CD14-positive monocyte (primary cell): ENCODE data around the gene ARL15. TPM values are rescaled to one million over a fixed set of nuclear protein-coding genes. Genes with fewer than 3 reads are reported as not detected.
A peak's percentile ranks its signal among the peaks of the same experiment; 100 is the strongest.

Experiments used
- DNase-seq, 3 donors: peaks; one replicate each; pipeline ENCODE4 v3.0.0-alpha.2; 2011 to 2022
- H2AFZ ChIP-seq: 2 replicates; pipeline ENCODE4 v1.6.0; 2012; ENCODE audit warnings: mild to moderate bottlenecking, low read depth, low read length, inconsistent platforms; ENCODE audit not compliant: insufficient read depth, poor library complexity, severe bottlenecking
- H3K27ac ChIP-seq, 2 donors: 1 replicate in 1 of 2; 2 replicates in 1 of 2; pipeline ENCODE4 v1.5.1; 2012 to 2013; ENCODE audit warnings: low read length in 2 of 2, control low read depth in 1 of 2, inconsistent platforms in 1 of 2, low read depth in 1 of 2, mild to moderate bottlenecking in 1 of 2
- H3K27me3 ChIP-seq, 2 donors: one replicate each; pipeline versions ENCODE4 v1.6.0 to v1.6.1; 2011 to 2013; ENCODE audit warnings: low read length in 2 of 2; ENCODE audit not compliant: control insufficient read depth in 2 of 2, insufficient read depth in 2 of 2
- H3K36me3 ChIP-seq, 2 donors: replicated peaks in 1 of 2; 1 replicate in 1 of 2; 2 replicates in 1 of 2; pipeline versions ENCODE4 v1.5.1 to v1.6.1; 2012 to 2013; ENCODE audit warnings: low read length in 2 of 2, control low read depth in 1 of 2, inconsistent platforms in 1 of 2, mild to moderate bottlenecking in 1 of 2; ENCODE audit not compliant: insufficient read depth in 2 of 2, control insufficient read depth in 1 of 2
- H3K4me1 ChIP-seq, 2 donors: 1 replicate in 1 of 2; 2 replicates in 1 of 2; pipeline versions ENCODE4 v1.5.1 to v1.6.1; 2012 to 2013; ENCODE audit warnings: low read length in 2 of 2, control low read depth in 1 of 2, inconsistent platforms in 1 of 2, mild to moderate bottlenecking in 1 of 2, moderate library complexity in 1 of 2; ENCODE audit not compliant: insufficient read depth in 2 of 2, control insufficient read depth in 1 of 2
- H3K4me2 ChIP-seq: replicated peaks from 2 replicates; pipeline ENCODE3; 2012; ENCODE audit warnings: low read length, moderate library complexity, mild to moderate bottlenecking; ENCODE audit not compliant: poor library complexity, severe bottlenecking; ENCODE audit errors: extremely low read depth
- H3K4me3 ChIP-seq, 3 experiments: fragments of 200-600 bp in 1 of 3; sonication (generic) in 1 of 3; replicated peaks in 1 of 3; 1 replicate in 2 of 3; 2 replicates in 1 of 3; pipeline ENCODE4 v1.5.1; 2011 to 2013; ENCODE audit warnings: low read length in 3 of 3, mild to moderate bottlenecking in 3 of 3, control low read depth in 2 of 3, low read depth in 2 of 3, inconsistent platforms in 1 of 3, moderate library complexity in 1 of 3
- H3K79me2 ChIP-seq: 2 replicates; pipeline ENCODE4 v1.6.0; 2012; ENCODE audit warnings: mild to moderate bottlenecking, control low read depth, inconsistent platforms, low read length, moderate library complexity; ENCODE audit not compliant: insufficient read depth
- H3K9ac ChIP-seq: 2 replicates; pipeline ENCODE4 v1.6.0; 2017; ENCODE audit warnings: low read length, mild to moderate bottlenecking; ENCODE audit not compliant: insufficient read depth, poor library complexity, severe bottlenecking
- H3K9me3 ChIP-seq, 2 donors: replicated peaks in 1 of 2; 1 replicate in 1 of 2; 2 replicates in 1 of 2; pipeline versions ENCODE4 v1.5.1 to v1.6.1; 2012 to 2013; ENCODE audit warnings: low read length in 2 of 2, control low read depth in 1 of 2; ENCODE audit not compliant: control insufficient read depth in 1 of 2, insufficient read depth in 1 of 2
- H4K20me1 ChIP-seq: 2 replicates; pipeline ENCODE4 v1.6.0; 2012; ENCODE audit warnings: mild to moderate bottlenecking, low read length, control low read depth, moderate library complexity; ENCODE audit not compliant: insufficient read depth
- H3K27ac Mint-ChIP-seq, 7 donors: one replicate each; pipeline ENCODE4 v1.8.0; 2020; ENCODE audit warnings: mild to moderate bottlenecking in 7 of 7, mixed read lengths in 7 of 7, moderate library complexity in 6 of 7, inconsistent platforms in 2 of 7
- H3K27me3 Mint-ChIP-seq, 3 donors: one replicate each; pipeline ENCODE4 v1.8.0; 2021 to 2022; ENCODE audit warnings: low read depth in 3 of 3, mild to moderate bottlenecking in 3 of 3, mixed read lengths in 3 of 3, moderate library complexity in 3 of 3, inconsistent platforms in 1 of 3
- H3K36me3 Mint-ChIP-seq, 2 donors: one replicate each; pipeline ENCODE4 v1.8.0; 2020; ENCODE audit warnings: mixed read lengths in 2 of 2, inconsistent platforms in 1 of 2, mild to moderate bottlenecking in 1 of 2
- H3K4me1 Mint-ChIP-seq: one replicate; pipeline ENCODE4 v1.8.0; 2020; ENCODE audit warnings: mild to moderate bottlenecking, mixed read lengths
- H3K4me3 Mint-ChIP-seq, 2 donors: one replicate each; pipeline ENCODE4 v1.8.0; 2020; ENCODE audit warnings: mild to moderate bottlenecking in 2 of 2, mixed read lengths in 2 of 2, moderate library complexity in 1 of 2
- H3K9me3 Mint-ChIP-seq, 7 donors: one replicate each; pipeline ENCODE4 v1.8.0; 2020 to 2022; ENCODE audit warnings: mixed read lengths in 7 of 7, mild to moderate bottlenecking in 6 of 7, moderate library complexity in 6 of 7, inconsistent platforms in 2 of 7
- WGBS: methylation state at CpG from one replicate; pipeline ENCODE4 v1.1.5; 2013; ENCODE audit warnings: missing lambda C conversion rate; ENCODE audit not compliant: insufficient coverage; 5-methylcytosine and 5-hydroxymethylcytosine counted together
- intact Hi-C, 2 donors: fragments of 100-400 bp; cut with micrococcal nuclease; formaldehyde crosslinking; loops; one replicate each; pipeline versions ENCODE4 v1.15.0 to v1.15.1; 2023
- polyA plus RNA-seq, 3 donors: library from polyadenylated mRNA; depleted of rRNA in 1 of 3; unstranded in 2 of 3; stranded (reverse) in 1 of 3; fragments of 300-500 nt in 2 of 3; fragments of >200 nt in 1 of 3; fragmentation: Illumina TruSeq in 2 of 3; gene quantifications; 1 replicate in 2 of 3; 2 replicates in 1 of 3; pipeline ENCODE4 v1.2.3, GENCODE V29; 2012 to 2021
- TF ChIP-seq, protein P1 (sequence below): fragments of 200-600 bp; IDR thresholded peaks from one replicate; pipeline ENCODE4 v1.8.0; 2022; ENCODE audit warnings: antibody characterized with exemption, mild to moderate bottlenecking

ARL15 gene
- polyA plus RNA-seq, 3 donors = 10.5 to 27.6 (median 18.0) TPM

DNA sequence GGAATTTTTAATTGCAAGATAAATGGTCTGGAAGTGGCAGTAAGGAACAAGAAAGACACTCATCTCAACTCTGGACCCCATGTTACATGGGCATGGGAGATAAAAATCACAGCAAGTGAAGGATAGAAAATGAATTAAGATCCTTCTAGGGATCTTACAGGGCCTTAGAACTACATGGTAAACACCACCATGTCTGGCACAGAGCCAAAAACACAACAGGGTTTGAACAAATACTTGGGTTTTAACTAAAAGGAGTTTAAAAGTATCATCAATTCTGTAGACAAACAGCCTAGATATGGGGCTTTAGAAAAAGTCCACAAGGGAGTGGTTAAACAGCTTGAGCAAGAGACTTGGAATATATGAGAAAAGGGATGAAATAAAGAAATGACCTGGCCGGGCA lies 366.4 kb downstream of the ARL15 start:
- intact Hi-C loops = no loop called here
- Histone ChIP-seq H3K36me3 (no peaks in the 10 kb centered on the region), H3K4me2 (no peak overlapping the region), H3K4me3 (no peak overlapping the region), H3K9me3 (no peaks in the 10 kb centered on the region), H4K20me1 (no peaks in the 10 kb centered on the region), H2AFZ (no peak overlapping the region), H3K9ac (no peak overlapping the region), H3K27ac (no peak overlapping the region), H3K79me2 (no peaks in the 10 kb centered on the region), H3K4me1 (peaks cover 17 to 30% of the 10 kb centered on the region in 2 donors), H3K27me3 (no peaks in the 10 kb centered on the region)
- 100% methylated on average over 1 of the region's 1 CpG for WGBS
- H3K9me3 Mint-ChIP-seq = peaks cover 0 to 4% (median 0%) of the 10 kb centered on the region in 7 donors
- H3K36me3 Mint-ChIP-seq = peaks cover 20 to 22% of the 10 kb centered on the region in 2 donors
- no peak for DNase-seq
- TF ChIP-seq, protein P1, sequence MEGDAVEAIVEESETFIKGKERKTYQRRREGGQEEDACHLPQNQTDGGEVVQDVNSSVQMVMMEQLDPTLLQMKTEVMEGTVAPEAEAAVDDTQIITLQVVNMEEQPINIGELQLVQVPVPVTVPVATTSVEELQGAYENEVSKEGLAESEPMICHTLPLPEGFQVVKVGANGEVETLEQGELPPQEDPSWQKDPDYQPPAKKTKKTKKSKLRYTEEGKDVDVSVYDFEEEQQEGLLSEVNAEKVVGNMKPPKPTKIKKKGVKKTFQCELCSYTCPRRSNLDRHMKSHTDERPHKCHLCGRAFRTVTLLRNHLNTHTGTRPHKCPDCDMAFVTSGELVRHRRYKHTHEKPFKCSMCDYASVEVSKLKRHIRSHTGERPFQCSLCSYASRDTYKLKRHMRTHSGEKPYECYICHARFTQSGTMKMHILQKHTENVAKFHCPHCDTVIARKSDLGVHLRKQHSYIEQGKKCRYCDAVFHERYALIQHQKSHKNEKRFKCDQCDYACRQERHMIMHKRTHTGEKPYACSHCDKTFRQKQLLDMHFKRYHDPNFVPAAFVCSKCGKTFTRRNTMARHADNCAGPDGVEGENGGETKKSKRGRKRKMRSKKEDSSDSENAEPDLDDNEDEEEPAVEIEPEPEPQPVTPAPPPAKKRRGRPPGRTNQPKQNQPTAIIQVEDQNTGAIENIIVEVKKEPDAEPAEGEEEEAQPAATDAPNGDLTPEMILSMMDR = no peak
- H3K27ac Mint-ChIP-seq = no peak overlapping the region
- H3K4me3 Mint-ChIP-seq = no peak overlapping the region
- H3K27me3 Mint-ChIP-seq = peaks cover 0 to 2% (median 0%) of the 10 kb centered on the region in 3 donors
- H3K4me1 Mint-ChIP-seq = peaks cover 36% of the 10 kb centered on the region

DNA sequence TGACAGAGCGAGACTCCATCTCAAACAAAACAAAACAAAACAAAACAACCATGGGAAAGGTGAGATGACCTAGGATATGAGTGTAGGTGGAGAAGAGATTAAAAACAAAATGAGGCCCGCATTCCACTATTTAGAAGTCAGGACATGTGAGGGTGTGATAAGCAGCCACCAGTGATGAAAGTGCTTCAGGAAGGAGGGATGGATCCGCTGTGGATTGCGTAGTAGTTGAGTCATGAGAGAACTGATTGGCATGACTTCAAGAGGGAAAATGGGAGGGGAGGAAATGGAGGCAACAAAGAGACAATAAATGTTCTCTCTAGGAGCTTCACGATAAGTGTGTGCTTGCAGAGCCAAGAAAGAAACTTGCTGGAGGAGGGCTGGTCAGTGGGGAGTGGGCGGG lies 367.6 kb downstream of the ARL15 start:
- TF ChIP-seq, protein P1 = no peak
- peak in 2 of 3 donors; percentile 5 to 36 for DNase-seq
- Histone ChIP-seq H3K4me2 (no peak overlapping the region), H3K4me1 (peaks cover 17 to 30% of the 10 kb centered on the region in 2 donors), H2AFZ (no peak overlapping the region), H3K79me2 (no peaks in the 10 kb centered on the region), H3K9ac (no peak overlapping the region), H3K27me3 (no peaks in the 10 kb centered on the region), H4K20me1 (no peaks in the 10 kb centered on the region), H3K9me3 (no peaks in the 10 kb centered on the region), H3K36me3 (no peaks in the 10 kb centered on the region), H3K27ac (peak overlapping the region in 1 of 2 donors; percentile 15), H3K4me3 (no peak overlapping the region)
- H3K27ac Mint-ChIP-seq = peak overlapping the region in 3 of 7 donors; percentile 58 to 80 (median 79)
- peaks cover 37% of the 10 kb centered on the region for H3K4me1 Mint-ChIP-seq
- no peak overlapping the region for H3K4me3 Mint-ChIP-seq
- peaks cover 22 to 27% of the 10 kb centered on the region in 2 donors for H3K36me3 Mint-ChIP-seq
- WGBS = 50% methylated on average over 4 of the region's 6 CpGs
- intact Hi-C loops = no loop called here
- H3K9me3 Mint-ChIP-seq = peaks cover 0 to 4% (median 0%) of the 10 kb centered on the region in 7 donors
- H3K27me3 Mint-ChIP-seq = peaks cover 0 to 2% (median 0%) of the 10 kb centered on the region in 3 donors
